Measurements from ENCODE around the gene KIF16B. TPM values are rescaled to one million over a fixed set of nuclear protein-coding genes. Genes with fewer than 3 reads are reported as not detected.

The KIF16B gene
- total RNA-seq, 1 donor from 2014 or later, result 9.4 TPM

- no peak for DNase-seq (ENCODE audit: low read depth, low spot score)
- no peak for TF ChIP-seq CTCF (conservative IDR thresholded peaks at IDR 0.05)
- H3K4me3 Mint-ChIP-seq, result no peak overlapping the region
- H3K27ac Mint-ChIP-seq (ENCODE audit: unreplicated experiment), result no peak overlapping the region
- H3K27me3 Mint-ChIP-seq (ENCODE audit: low read depth), result no peaks in the 10 kb centered on the region
- peaks cover 19% of the 10 kb centered on the region for H3K36me3 Mint-ChIP-seq (ENCODE audit: low read depth)
- H3K9me3 Mint-ChIP-seq, result no peaks in the 10 kb centered on the region
- H3K4me1 Mint-ChIP-seq, result no peaks in the 10 kb centered on the region
Observed at GRCh38 chr20:16381444-16381843, 191.8 kb downstream of the KIF16B start.

GRCh38 chr20:16378712-16379370 is 194.4 kb downstream of the KIF16B start:
- Mint-ChIP-seq H3K27me3 (ENCODE audit: low read depth) (no peaks in the 10 kb centered on the region), H3K4me1 (no peaks in the 10 kb centered on the region), H3K4me3 (no peak overlapping the region), H3K27ac (ENCODE audit: unreplicated experiment) (no peak overlapping the region), H3K36me3 (ENCODE audit: low read depth) (peaks cover 28% of the 10 kb centered on the region), H3K9me3 (no peaks in the 10 kb centered on the region)
- TF ChIP-seq CTCF (conservative IDR thresholded peaks at IDR 0.05), result no peak
- DNase-seq (ENCODE audit: low read depth, low spot score), result no peak

GRCh38 chr20:16378122-16378521 is 195.1 kb downstream of the KIF16B start:
- Mint-ChIP-seq H3K27me3 (ENCODE audit: low read depth) (no peaks in the 10 kb centered on the region), H3K9me3 (no peaks in the 10 kb centered on the region), H3K4me3 (no peak overlapping the region), H3K36me3 (ENCODE audit: low read depth) (peaks cover 31% of the 10 kb centered on the region), H3K27ac (ENCODE audit: unreplicated experiment) (peak overlapping the region; percentile 23), H3K4me1 (no peaks in the 10 kb centered on the region)
- DNase-seq (ENCODE audit: low read depth, low spot score), result no peak
- no peak for TF ChIP-seq CTCF (conservative IDR thresholded peaks at IDR 0.05)

GRCh38 chr20:16369441-16369840 is 203.8 kb downstream of the KIF16B start:
- H3K9me3 Mint-ChIP-seq, result no peaks in the 10 kb centered on the region
- no peaks in the 10 kb centered on the region for H3K27me3 Mint-ChIP-seq (ENCODE audit: low read depth)
- no peak overlapping the region for H3K4me3 Mint-ChIP-seq

GRCh38 chr20:16368645-16369292 is 204.5 kb downstream of the KIF16B start:
- no peaks in the 10 kb centered on the region for H3K27me3 Mint-ChIP-seq (ENCODE audit: low read depth)
- TF ChIP-seq CTCF (conservative IDR thresholded peaks at IDR 0.05), result no peak
- no peaks in the 10 kb centered on the region for H3K9me3 Mint-ChIP-seq
- no peak overlapping the region for H3K27ac Mint-ChIP-seq (ENCODE audit: unreplicated experiment)
- peaks cover 27% of the 10 kb centered on the region for H3K36me3 Mint-ChIP-seq (ENCODE audit: low read depth)
- no peak overlapping the region for H3K4me3 Mint-ChIP-seq
- no peaks in the 10 kb centered on the region for H3K4me1 Mint-ChIP-seq
- DNase-seq (ENCODE audit: low read depth, low spot score), result no peak

More at GRCh38 chr20:16369441-16369840, 203.8 kb downstream of the KIF16B start:
- peaks cover 27% of the 10 kb centered on the region for H3K36me3 Mint-ChIP-seq (ENCODE audit: low read depth)
- no peaks in the 10 kb centered on the region for H3K4me1 Mint-ChIP-seq
- DNase-seq (ENCODE audit: low read depth, low spot score), result no peak
- H3K27ac Mint-ChIP-seq (ENCODE audit: unreplicated experiment), result no peak overlapping the region
- no peak for TF ChIP-seq CTCF (conservative IDR thresholded peaks at IDR 0.05)
